ENCODE data around the gene ANAPC16.

Gene ANAPC16

DNA sequence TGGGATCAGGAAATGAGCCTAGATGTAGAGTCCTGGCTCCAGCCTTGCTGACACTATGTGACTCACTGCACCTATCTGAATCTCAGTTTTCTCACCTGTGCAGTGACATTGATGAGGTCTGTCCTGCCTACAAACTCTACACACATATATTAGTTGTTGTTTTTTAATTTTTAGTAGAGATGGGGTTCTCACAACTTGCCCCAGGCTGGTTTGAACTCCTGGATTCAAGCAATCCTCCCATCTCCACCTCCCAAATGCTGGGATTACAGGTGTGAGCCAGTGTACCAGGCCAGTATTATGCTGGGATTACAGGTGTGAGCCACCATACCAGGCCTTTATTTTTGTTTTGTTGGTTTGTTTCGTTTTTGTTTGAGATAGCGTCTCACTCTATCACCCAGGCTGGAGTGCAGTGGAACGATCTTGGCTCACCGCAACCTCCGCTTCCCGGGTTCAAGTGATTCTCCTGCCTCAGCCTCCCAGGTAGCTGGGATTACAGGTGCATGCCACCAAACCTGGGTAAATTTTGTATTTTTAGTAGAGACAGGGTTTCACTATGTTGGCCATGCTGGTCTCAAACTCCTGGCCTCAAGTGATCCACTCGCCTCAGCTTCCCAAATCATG is 46.1 kb downstream of the ANAPC16 start:
- no peak overlapping the region for H3K4me3 ChIP-seq (ENCODE audit: control insufficient read depth, low read depth, low read length)
- TF ChIP-seq, protein P1, sequence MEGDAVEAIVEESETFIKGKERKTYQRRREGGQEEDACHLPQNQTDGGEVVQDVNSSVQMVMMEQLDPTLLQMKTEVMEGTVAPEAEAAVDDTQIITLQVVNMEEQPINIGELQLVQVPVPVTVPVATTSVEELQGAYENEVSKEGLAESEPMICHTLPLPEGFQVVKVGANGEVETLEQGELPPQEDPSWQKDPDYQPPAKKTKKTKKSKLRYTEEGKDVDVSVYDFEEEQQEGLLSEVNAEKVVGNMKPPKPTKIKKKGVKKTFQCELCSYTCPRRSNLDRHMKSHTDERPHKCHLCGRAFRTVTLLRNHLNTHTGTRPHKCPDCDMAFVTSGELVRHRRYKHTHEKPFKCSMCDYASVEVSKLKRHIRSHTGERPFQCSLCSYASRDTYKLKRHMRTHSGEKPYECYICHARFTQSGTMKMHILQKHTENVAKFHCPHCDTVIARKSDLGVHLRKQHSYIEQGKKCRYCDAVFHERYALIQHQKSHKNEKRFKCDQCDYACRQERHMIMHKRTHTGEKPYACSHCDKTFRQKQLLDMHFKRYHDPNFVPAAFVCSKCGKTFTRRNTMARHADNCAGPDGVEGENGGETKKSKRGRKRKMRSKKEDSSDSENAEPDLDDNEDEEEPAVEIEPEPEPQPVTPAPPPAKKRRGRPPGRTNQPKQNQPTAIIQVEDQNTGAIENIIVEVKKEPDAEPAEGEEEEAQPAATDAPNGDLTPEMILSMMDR (conservative IDR thresholded peaks at IDR 0.05; ENCODE audit: control insufficient read depth, insufficient read depth, low read depth, low read length) = no peak
- DNase-seq (ENCODE audit: low read depth) = no peak

DNA sequence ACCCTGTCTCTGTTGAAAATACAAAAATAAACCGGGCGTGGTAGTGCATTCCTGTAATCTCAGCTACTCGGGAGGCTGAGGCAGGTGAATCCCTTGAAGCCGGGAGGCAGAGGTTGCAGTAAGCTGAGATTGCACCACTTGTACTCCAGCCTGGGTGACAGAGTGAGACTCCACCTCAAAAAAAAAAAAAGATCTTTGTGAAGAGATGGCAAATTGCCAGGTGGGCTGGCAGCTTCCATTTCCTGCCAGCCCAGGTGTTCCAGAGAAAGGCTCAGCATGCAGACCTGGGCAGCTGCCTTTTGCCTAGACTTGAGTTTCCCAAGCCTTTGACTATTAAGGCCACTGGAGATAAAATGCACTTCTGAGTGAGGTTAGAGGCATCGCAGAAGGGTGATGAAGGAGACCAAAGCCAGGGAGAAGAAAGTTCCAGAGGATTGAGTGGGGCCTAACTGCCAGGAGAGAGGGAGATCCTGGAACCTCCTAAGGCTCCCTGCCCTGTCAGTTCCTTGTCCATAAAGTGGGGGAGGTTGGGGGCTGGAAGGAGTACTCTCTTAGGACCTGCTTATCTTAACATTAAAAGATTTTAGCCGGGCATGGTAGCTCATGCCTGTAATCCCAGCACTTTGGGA is 47.9 kb downstream of the ANAPC16 start:
- TF ChIP-seq, protein P1 (conservative IDR thresholded peaks at IDR 0.05; ENCODE audit: control insufficient read depth, insufficient read depth, low read depth, low read length) = no peak
- no peak for DNase-seq (ENCODE audit: low read depth)
- no peak overlapping the region for H3K4me3 ChIP-seq (ENCODE audit: control insufficient read depth, low read depth, low read length)

DNA sequence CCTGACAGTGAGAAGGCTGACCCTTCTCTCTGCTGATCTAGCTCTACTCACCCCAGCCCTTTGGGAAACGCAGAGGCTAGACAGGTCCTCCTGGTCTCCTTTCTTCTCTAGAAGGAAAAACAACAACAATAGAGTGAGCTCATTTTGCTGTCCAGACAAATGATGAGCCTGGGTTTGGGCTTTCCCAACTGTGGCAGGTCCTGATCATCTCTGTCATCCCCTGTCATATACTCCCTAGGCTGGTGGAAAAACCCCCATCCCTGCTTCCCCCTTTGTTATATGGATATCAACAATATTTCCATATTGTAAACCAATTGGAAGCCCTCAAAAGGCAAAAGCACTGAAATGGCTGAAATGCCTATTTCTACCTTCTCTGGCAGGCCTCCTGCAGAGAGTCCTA is 48.7 kb downstream of the ANAPC16 start:
- TF ChIP-seq, protein P1 (conservative IDR thresholded peaks at IDR 0.05; ENCODE audit: control insufficient read depth, insufficient read depth, low read depth, low read length) = no peak
- DNase-seq (ENCODE audit: low read depth) = no peak

DNA sequence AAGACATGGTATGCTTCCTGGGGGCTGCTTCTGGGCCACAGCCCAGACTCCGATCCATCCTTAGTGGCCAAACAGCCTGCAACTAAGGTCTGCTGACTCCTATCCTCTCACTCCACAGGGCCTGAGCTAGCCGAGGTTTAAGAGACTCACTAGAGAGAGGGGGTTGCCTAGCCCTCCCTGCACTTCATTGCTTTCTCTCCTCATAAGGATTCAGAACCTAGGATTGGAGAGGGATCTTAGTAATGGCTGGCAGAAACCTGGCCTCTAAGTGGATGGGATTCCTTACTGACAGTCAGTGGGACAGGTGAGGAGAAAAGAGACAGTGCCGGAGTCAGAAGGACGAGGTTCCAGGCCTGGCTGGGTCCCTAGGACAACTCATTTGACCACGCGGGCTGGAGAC is 49.7 kb downstream of the ANAPC16 start:
- TF ChIP-seq, protein P1 (conservative IDR thresholded peaks at IDR 0.05; ENCODE audit: control insufficient read depth, insufficient read depth, low read depth, low read length) = no peak
- H3K4me3 ChIP-seq (ENCODE audit: control insufficient read depth, low read depth, low read length) = no peak overlapping the region
- DNase-seq (ENCODE audit: low read depth) = no peak

More for the DNA sequence above, 48.7 kb downstream of the ANAPC16 start:
- no peak overlapping the region for H3K4me3 ChIP-seq (ENCODE audit: control insufficient read depth, low read depth, low read length)

DNA sequence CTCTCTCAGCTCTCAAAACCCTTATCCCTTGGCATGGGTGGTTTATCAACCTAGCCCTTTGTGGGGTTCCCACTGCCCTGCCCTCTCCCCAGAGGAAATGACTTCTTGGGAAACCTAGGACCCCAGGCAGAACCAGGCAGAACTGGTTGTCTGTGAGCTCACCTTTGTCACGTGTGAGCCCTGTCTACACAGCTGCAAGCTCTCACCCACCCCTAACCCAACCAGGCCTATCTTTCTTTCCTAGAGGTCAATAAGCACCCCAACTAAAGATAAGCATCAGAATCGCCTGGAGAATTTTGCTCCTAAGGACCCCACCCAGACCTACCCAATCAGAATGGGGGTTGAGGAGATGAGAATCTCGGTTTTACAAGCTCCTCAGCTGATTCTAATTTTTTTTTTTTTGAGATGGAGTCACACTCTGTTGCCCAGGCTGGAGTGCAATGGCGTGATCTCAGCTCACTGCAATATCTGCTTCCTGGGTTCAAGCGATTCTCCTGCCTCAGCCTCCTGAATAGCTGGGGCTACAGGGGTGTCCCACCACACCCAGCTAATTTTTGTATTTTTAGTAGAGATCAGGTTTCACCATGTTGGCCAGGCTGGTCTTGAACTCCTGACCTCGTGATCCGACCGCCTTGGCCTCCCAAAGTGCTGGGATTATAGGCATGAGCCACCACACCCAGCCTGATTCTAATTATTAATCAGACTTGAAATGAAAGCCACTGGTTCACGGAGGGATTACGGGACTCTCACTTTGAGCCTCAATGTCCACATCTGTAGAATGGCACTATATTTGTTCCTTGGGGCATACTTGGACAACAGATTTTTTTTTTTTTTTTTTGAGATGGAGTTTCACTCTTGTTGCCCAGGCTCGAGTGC is 50.4 kb downstream of the ANAPC16 start:
- no peak for DNase-seq (ENCODE audit: low read depth)
- TF ChIP-seq, protein P1 (conservative IDR thresholded peaks at IDR 0.05; ENCODE audit: control insufficient read depth, insufficient read depth, low read depth, low read length) = no peak
- H3K4me3 ChIP-seq (ENCODE audit: control insufficient read depth, low read depth, low read length) = no peak overlapping the region

DNA sequence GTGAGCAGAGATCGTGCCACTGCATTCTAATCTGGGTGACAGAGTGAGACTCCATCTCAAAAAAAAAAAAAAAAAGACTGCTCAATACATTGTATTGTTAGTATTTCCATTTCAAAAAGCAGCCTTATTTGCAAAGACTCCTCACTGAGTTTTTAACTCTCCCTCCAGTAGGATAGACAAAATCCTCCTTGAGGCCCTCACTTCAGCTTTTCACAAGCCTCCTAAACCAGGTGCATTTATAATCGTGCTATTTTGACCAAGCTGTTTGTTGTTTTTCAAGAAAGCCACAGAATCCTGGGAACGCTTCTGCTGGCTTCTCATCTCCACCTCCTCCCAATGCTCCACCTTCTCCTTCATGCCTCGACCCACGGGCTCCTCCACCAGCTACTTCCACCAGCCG is 51.6 kb downstream of the ANAPC16 start:
- no peak for DNase-seq (ENCODE audit: low read depth)
- no peak overlapping the region for H3K4me3 ChIP-seq (ENCODE audit: control insufficient read depth, low read depth, low read length)
- TF ChIP-seq, protein P1 (conservative IDR thresholded peaks at IDR 0.05; ENCODE audit: control insufficient read depth, insufficient read depth, low read depth, low read length) = no peak

All from fibroblast of mammary gland (primary cell).